ENCODE measurements around the gene MASP1.

MASP1 gene

DNA sequence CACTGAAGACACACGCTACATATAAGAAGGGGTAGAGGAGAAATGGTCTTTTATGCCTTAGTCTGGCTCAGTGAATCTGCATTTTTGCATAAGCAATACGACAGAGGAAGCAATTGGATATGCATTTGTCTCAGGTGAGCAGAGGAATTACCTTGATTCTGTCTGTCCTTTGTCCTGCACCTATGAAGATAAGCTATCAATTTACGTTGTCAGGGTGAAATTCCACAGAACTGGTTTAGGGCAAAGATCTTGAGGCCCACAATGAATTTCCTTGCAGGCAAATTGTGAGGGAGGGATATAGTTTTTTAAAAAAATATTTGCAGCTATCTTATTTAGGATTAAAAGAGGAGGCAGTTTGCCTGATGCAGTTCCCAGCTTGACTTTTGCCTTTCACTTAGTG lies 31.6 kb upstream of the MASP1 start:
- TF ChIP-seq EP300 (IDR thresholded peaks at IDR 0.05; ENCODE audit: borderline replicate concordance) (no peak), FOXM1 (IDR thresholded peaks at IDR 0.05; ENCODE audit: borderline replicate concordance, low read depth) (no peak), TCF12 (IDR thresholded peaks at IDR 0.05; ENCODE audit: low read depth) (no peak), CREB1 (IDR thresholded peaks at IDR 0.05; ENCODE audit: low read depth) (no peak)
- TF ChIP-seq, protein P1, sequence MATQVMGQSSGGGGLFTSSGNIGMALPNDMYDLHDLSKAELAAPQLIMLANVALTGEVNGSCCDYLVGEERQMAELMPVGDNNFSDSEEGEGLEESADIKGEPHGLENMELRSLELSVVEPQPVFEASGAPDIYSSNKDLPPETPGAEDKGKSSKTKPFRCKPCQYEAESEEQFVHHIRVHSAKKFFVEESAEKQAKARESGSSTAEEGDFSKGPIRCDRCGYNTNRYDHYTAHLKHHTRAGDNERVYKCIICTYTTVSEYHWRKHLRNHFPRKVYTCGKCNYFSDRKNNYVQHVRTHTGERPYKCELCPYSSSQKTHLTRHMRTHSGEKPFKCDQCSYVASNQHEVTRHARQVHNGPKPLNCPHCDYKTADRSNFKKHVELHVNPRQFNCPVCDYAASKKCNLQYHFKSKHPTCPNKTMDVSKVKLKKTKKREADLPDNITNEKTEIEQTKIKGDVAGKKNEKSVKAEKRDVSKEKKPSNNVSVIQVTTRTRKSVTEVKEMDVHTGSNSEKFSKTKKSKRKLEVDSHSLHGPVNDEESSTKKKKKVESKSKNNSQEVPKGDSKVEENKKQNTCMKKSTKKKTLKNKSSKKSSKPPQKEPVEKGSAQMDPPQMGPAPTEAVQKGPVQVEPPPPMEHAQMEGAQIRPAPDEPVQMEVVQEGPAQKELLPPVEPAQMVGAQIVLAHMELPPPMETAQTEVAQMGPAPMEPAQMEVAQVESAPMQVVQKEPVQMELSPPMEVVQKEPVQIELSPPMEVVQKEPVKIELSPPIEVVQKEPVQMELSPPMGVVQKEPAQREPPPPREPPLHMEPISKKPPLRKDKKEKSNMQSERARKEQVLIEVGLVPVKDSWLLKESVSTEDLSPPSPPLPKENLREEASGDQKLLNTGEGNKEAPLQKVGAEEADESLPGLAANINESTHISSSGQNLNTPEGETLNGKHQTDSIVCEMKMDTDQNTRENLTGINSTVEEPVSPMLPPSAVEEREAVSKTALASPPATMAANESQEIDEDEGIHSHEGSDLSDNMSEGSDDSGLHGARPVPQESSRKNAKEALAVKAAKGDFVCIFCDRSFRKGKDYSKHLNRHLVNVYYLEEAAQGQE (IDR thresholded peaks at IDR 0.05; ENCODE audit: low read depth), result no peak
- TF ChIP-seq, protein P2, sequence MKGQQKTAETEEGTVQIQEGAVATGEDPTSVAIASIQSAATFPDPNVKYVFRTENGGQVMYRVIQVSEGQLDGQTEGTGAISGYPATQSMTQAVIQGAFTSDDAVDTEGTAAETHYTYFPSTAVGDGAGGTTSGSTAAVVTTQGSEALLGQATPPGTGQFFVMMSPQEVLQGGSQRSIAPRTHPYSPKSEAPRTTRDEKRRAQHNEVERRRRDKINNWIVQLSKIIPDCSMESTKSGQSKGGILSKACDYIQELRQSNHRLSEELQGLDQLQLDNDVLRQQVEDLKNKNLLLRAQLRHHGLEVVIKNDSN (IDR thresholded peaks at IDR 0.05), result no peak

DNA sequence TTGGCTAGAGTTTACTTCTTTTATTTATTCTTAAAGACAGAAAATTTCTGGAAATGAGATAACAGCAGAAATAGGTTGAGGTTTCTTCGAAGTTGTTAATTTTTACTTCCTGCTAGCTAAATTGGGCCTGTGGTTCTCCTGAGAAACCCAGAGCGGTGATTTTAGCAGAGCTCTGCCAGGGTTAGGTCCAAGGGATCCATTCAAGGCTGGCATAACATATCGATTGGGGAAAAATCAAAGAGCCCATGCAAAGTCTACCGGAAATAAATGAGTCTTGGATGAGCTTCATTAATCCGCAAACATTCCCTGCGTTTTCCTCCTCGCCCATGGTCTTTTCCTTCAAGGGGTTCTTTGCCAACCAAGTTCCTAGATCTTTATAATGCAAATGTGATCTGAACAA lies 30.8 kb upstream of the MASP1 start:
- TF ChIP-seq, protein P3, sequence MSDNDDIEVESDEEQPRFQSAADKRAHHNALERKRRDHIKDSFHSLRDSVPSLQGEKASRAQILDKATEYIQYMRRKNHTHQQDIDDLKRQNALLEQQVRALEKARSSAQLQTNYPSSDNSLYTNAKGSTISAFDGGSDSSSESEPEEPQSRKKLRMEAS (IDR thresholded peaks at IDR 0.05), result no peak
- TF ChIP-seq CEBPB (IDR thresholded peaks at IDR 0.05), result no peak
- no peak for TF ChIP-seq EGR1 (IDR thresholded peaks at IDR 0.05)
- TF ChIP-seq, protein P1 (IDR thresholded peaks at IDR 0.05; ENCODE audit: low read depth), result no peak
- TF ChIP-seq TEAD4 (IDR thresholded peaks at IDR 0.05), result no peak
- TF ChIP-seq RAD21 (IDR thresholded peaks at IDR 0.05; ENCODE audit: low read depth), result no peak
- no peak for TF ChIP-seq FOXM1 (IDR thresholded peaks at IDR 0.05; ENCODE audit: borderline replicate concordance, low read depth)
- TF ChIP-seq EP300 (IDR thresholded peaks at IDR 0.05; ENCODE audit: borderline replicate concordance), result no peak
- no peak for TF ChIP-seq ZBTB7A (IDR thresholded peaks at IDR 0.05; ENCODE audit: low read depth)
- TF ChIP-seq YY1 (IDR thresholded peaks at IDR 0.05; ENCODE audit: low read depth), result no peak
- TF ChIP-seq TAF1 (IDR thresholded peaks at IDR 0.05; ENCODE audit: low read depth), result no peak
- TF ChIP-seq, protein P2 (IDR thresholded peaks at IDR 0.05), result no peak
- TF ChIP-seq TCF12 (IDR thresholded peaks at IDR 0.05; ENCODE audit: low read depth), result no peak
- TF ChIP-seq CREB1 (IDR thresholded peaks at IDR 0.05; ENCODE audit: low read depth), result no peak
- no peak for TF ChIP-seq NFIC (IDR thresholded peaks at IDR 0.05)

DNA sequence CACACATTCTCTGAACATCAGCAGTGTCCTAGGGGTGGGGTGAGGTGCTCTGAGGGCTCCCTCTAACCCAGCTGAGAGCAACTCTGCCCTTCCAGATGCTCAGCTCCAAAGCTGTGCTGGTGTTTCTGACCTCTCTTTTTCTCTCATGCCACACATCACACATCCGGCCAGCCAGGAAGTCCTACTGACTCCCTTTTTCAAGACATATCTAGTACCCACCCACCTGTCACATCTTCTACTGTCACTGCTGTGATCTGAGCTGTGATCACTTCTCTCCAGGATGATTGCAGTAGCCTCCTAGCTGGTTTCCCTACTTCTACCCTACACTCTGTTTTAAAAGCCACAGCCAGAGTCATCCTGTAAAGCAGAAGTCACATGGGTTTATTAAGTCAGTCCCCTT lies 30.2 kb upstream of the MASP1 start:
- TF ChIP-seq TEAD4 (IDR thresholded peaks at IDR 0.05), result no peak
- TF ChIP-seq, protein P3 (IDR thresholded peaks at IDR 0.05), result no peak
- no peak for TF ChIP-seq NFIC (IDR thresholded peaks at IDR 0.05)
- TF ChIP-seq, protein P2 (IDR thresholded peaks at IDR 0.05), result no peak
- TF ChIP-seq FOXM1 (IDR thresholded peaks at IDR 0.05; ENCODE audit: borderline replicate concordance, low read depth), result no peak

DNA sequence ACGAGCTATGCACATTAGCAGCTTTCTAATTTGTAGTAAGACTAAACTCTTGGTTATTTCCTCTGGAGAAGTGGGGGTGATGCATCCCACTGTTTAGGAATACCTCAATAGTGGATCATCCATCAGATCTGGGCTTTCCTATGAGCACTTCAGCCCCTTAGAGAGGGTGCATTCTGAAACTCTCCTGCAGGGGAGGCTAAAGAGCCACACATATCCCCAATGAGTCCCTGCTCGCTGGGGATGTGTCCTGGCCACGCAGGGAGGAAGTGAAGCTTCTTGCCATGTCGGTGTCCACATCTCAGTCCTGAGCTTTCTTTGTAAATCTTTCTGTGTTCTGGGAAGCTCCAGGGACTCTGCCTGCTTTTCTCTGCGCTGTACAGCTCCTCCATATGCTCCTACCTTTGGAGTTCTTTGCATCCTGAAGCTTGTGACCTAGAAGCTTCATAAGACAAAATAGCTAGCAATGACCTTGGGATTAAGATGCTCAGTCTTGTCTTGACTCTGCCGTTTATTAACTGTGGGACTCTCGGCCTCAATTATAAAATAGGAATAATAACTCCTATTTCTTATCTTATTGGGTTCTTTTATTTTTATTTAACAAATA lies 28.3 kb upstream of the MASP1 start:
- TF ChIP-seq NFIC (IDR thresholded peaks at IDR 0.05) (no peak), RAD21 (IDR thresholded peaks at IDR 0.05; ENCODE audit: low read depth) (peak; percentile 65)
- TF ChIP-seq, protein P3 (IDR thresholded peaks at IDR 0.05), result no peak

DNA sequence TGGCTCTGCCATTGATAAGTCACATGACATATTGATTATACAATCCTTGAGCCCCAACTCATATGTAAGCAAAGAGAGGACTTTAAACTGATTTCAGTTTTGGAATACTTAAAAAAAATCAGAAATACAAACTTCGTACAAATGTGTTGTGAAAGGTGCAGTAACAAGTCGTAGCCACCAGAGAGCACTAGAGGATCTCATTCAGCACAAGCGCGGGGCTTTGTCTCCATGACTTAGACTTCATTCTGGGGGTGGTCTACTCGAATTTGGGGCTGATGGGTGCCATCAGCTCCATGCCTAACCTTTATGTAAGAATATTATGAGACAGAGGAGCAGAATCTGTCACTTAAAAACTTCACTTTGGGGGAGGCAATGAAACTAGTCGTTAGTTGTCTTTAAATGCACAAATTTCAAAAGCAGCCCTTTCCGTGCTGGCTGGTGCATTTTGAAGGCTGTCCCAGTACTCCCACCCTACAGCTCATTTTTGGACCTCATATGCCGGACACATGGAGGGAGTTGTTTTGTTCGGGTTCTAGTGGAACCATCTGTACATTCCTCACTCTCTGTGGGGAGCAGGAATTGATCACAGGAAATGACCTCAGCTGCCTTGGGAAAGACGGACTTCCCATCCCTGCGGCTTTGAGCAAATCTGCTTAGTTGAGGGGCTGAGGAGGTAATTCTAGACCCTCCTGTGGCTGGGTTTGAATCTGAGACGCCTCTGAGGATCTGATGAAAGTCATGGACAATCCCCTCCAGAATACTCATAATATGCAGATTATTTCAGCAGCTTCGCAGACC lies 27.5 kb upstream of the MASP1 start:
- TF ChIP-seq, protein P2 (IDR thresholded peaks at IDR 0.05), result no peak
- TF ChIP-seq RAD21 (IDR thresholded peaks at IDR 0.05; ENCODE audit: low read depth), result peak; percentile 94
- TF ChIP-seq ZBTB7A (IDR thresholded peaks at IDR 0.05; ENCODE audit: low read depth), result no peak
- TF ChIP-seq NFIC (IDR thresholded peaks at IDR 0.05), result no peak
- no peak for TF ChIP-seq EP300 (IDR thresholded peaks at IDR 0.05; ENCODE audit: borderline replicate concordance)
- TF ChIP-seq, protein P3 (IDR thresholded peaks at IDR 0.05), result no peak
- TF ChIP-seq TAF1 (IDR thresholded peaks at IDR 0.05; ENCODE audit: low read depth), result no peak
